HG03066 (cell line): ENCODE results near the gene CTSE.
A peak's percentile ranks its signal among the peaks of the same experiment; 100 is the strongest.

Experiments
- ATAC-seq: cut with Tn5 transposase; IDR thresholded peaks from one replicate; pipeline ENCODE4 v1.9.1; 2021; ENCODE audit warnings: low read depth; ENCODE audit not compliant: unreplicated experiment

The CTSE gene

GRCh38 chr1:206050655-206051235 lies 27.1 kb upstream of the CTSE start:
- ATAC-seq, result peak; percentile 88

GRCh38 chr1:206049919-206050600 lies 26.4 kb upstream of the CTSE start:
- ATAC-seq, result no peak

GRCh38 chr1:206049293-206049692 lies 25.6 kb upstream of the CTSE start:
- peak; percentile 42 for ATAC-seq

GRCh38 chr1:206048582-206048981 lies 24.9 kb upstream of the CTSE start:
- ATAC-seq, result no peak

GRCh38 chr1:206047271-206047670 lies 23.6 kb upstream of the CTSE start:
- ATAC-seq, result no peak

GRCh38 chr1:206041640-206042039 lies 17.9 kb upstream of the CTSE start:
- ATAC-seq, result no peak

- no peak for ATAC-seq
Measured at GRCh38 chr1:206040328-206040727, 16.6 kb upstream of the CTSE start.

GRCh38 chr1:206039046-206039973 lies 15.6 kb upstream of the CTSE start:
- no peak for ATAC-seq

GRCh38 chr1:206037581-206037980 lies 13.9 kb upstream of the CTSE start:
- no peak for ATAC-seq

- ATAC-seq, result no peak
Measured at GRCh38 chr1:206036663-206037455, 13.2 kb upstream of the CTSE start.

GRCh38 chr1:206035027-206035426 lies 11.3 kb upstream of the CTSE start:
- no peak for ATAC-seq

- no peak for ATAC-seq
Measured at GRCh38 chr1:206032380-206033140, 8.9 kb upstream of the CTSE start.

- peak; percentile 91 for ATAC-seq
Measured at GRCh38 chr1:206030714-206031113, 7.0 kb upstream of the CTSE start.

GRCh38 chr1:206030191-206030590 lies 6.5 kb upstream of the CTSE start:
- ATAC-seq, result no peak

GRCh38 chr1:206029484-206029883 lies 5.8 kb upstream of the CTSE start:
- ATAC-seq, result no peak

- ATAC-seq, result no peak
Measured at GRCh38 chr1:206025283-206025820, 1.7 kb upstream of the CTSE start.

GRCh38 chr1:206022766-206023165 lies 929 bp downstream of the CTSE start:
- no peak for ATAC-seq

GRCh38 chr1:206021626-206022365 lies 1.9 kb downstream of the CTSE start:
- ATAC-seq, result no peak

GRCh38 chr1:206021008-206021625 lies 2.6 kb downstream of the CTSE start:
- no peak for ATAC-seq
